OCI-LY7 (cell line): ENCODE results near the gene GTF2IRD1.

ENCODE experiments used
- EZH2phosphoT487 ChIP-seq: fragments of 200-600 bp; sonication (generic); IDR thresholded peaks from 2 replicates; pipeline ENCODE4 v1.6.1; 2018; ENCODE audit warnings: low read depth, borderline replicate concordance, mild to moderate bottlenecking, mixed run types, antibody characterized with exemption, low read length, moderate library complexity, mixed read lengths
- TF ChIP-seq, protein P1 (sequence below): fragments of 200-600 bp; sonication (generic); conservative IDR thresholded peaks from 2 replicates; pipeline ENCODE4 v1.5.1; 2014; ENCODE audit warnings: mild to moderate bottlenecking, antibody characterized with exemption, low read length, moderate library complexity, mixed read lengths

DNA sequence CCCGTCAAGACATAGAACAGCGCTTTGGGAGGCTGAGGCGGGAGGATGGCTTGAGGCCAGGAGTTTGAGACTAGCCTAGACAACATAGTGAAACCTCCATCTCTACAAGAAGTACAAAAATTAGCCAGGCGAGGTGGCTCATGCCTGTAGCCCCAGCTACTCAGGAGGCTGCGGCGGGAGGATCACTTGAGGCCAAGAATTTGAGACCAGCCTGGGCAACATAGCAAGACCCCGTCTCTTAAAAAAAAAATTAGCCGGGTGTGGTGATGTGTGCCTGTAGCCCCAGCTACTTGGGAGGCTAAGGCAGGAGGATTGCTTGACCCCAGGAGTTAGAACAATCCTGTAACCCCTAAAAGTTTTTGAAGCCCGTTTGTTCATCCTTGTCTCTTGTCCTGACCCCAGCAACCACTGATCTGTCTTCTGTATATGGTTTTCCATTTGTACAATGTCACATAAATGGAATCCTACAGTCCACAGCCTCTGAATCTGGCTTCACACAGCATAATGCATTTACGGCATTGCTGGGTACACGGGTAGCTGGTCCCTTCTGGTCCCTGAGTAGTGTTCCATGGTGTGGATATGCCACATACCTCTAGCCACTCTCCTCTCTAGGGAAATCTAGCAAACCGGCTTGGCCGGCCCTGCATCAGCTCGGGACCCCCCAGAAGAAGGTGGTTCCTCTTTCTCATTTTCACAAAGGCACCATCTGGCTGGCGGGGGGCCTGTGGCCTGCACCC lies 8.4 kb downstream of the GTF2IRD1 start:
- TF ChIP-seq, protein P1, sequence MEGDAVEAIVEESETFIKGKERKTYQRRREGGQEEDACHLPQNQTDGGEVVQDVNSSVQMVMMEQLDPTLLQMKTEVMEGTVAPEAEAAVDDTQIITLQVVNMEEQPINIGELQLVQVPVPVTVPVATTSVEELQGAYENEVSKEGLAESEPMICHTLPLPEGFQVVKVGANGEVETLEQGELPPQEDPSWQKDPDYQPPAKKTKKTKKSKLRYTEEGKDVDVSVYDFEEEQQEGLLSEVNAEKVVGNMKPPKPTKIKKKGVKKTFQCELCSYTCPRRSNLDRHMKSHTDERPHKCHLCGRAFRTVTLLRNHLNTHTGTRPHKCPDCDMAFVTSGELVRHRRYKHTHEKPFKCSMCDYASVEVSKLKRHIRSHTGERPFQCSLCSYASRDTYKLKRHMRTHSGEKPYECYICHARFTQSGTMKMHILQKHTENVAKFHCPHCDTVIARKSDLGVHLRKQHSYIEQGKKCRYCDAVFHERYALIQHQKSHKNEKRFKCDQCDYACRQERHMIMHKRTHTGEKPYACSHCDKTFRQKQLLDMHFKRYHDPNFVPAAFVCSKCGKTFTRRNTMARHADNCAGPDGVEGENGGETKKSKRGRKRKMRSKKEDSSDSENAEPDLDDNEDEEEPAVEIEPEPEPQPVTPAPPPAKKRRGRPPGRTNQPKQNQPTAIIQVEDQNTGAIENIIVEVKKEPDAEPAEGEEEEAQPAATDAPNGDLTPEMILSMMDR, result no peak
- TF ChIP-seq EZH2phosphoT487, result no peak
